NCI-H1105 (cell line): ENCODE measurements around the gene KRTAP6-1.

Experiments
- DNase-seq: peaks from one replicate; lab custom pipeline; 2025; lab: John Stamatoyannopoulos, UW

KRTAP6-1 gene

GRCh38 chr21:30613836-30614235 lies at the start of gene KRTAP6-1:
Gene KRTAP6-1 (minus strand): TSS chr21:30613930. CDS start chr21:30613904, 26 bp downstream.
- no peak for DNase-seq

GRCh38 chr21:30652891-30653290 lies 39.2 kb upstream of the KRTAP6-1 start:
- no peak for DNase-seq

GRCh38 chr21:30646904-30647414 lies 33.2 kb upstream of the KRTAP6-1 start:
- no peak for DNase-seq

- DNase-seq: no peak
These were observed 28.8 kb upstream of the KRTAP6-1 start, which contains the start of gene KRTAP20-3 for GRCh38 chr21:30642564-30642963. Gene KRTAP20-3 (plus strand): TSS chr21:30642864.

- no peak for DNase-seq
These were observed 25.0 kb upstream of the KRTAP6-1 start for GRCh38 chr21:30638686-30639085.

GRCh38 chr21:30634906-30635305 lies 21.2 kb upstream of the KRTAP6-1 start, which contains the start of gene KRTAP20-2:
Gene KRTAP20-2 (plus strand): TSS chr21:30635206. CDS start chr21:30635264, 58 bp downstream.
- no peak for DNase-seq

GRCh38 chr21:30629200-30629599 lies 15.5 kb upstream of the KRTAP6-1 start:
- no peak for DNase-seq

GRCh38 chr21:30628109-30628508 lies 14.4 kb upstream of the KRTAP6-1 start:
- no peak for DNase-seq

- DNase-seq: no peak
These were observed 11.9 kb upstream of the KRTAP6-1 start for GRCh38 chr21:30625449-30626165.

GRCh38 chr21:30623362-30623761 lies 9.6 kb upstream of the KRTAP6-1 start:
- no peak for DNase-seq

- DNase-seq: no peak
These were observed 6.8 kb upstream of the KRTAP6-1 start, which contains the start of gene KRTAP20-4 for GRCh38 chr21:30620522-30620921. Gene KRTAP20-4 (plus strand): TSS chr21:30620627.

GRCh38 chr21:30620080-30620479 lies 6.3 kb upstream of the KRTAP6-1 start:
- no peak for DNase-seq

- no peak for DNase-seq
These were observed 2.4 kb upstream of the KRTAP6-1 start, which contains the start of gene KRTAP20-1 for GRCh38 chr21:30616125-30616524. Gene KRTAP20-1 (plus strand): TSS chr21:30616425. CDS start chr21:30616455, 30 bp downstream.

GRCh38 chr21:30615199-30615598 lies 1.5 kb upstream of the KRTAP6-1 start:
- DNase-seq: no peak

GRCh38 chr21:30612132-30612531 lies 1.6 kb downstream of the KRTAP6-1 start:
- DNase-seq: no peak

- DNase-seq: no peak
These were observed 7.8 kb downstream of the KRTAP6-1 start for GRCh38 chr21:30605968-30606367.

GRCh38 chr21:30600787-30601186 lies 12.9 kb downstream of the KRTAP6-1 start, which contains the start of gene KRTAP22-1:
Gene KRTAP22-1 (plus strand): TSS chr21:30601087.
- DNase-seq: no peak

- no peak for DNase-seq
These were observed 14.9 kb downstream of the KRTAP6-1 start, which contains the start of gene KRTAP6-2 for GRCh38 chr21:30598802-30599201. Gene KRTAP6-2 (minus strand): TSS chr21:30598902. CDS start chr21:30598874, 28 bp downstream.

- no peak for DNase-seq
These were observed 21.6 kb downstream of the KRTAP6-1 start, which contains the start of gene KRTAP6-3 for GRCh38 chr21:30592140-30592539. Gene KRTAP6-3 (plus strand): TSS chr21:30592440. CDS start chr21:30592446, 6 bp downstream.

GRCh38 chr21:30590297-30590696 lies 23.4 kb downstream of the KRTAP6-1 start, which contains the start of gene KRTAP22-2:
Gene KRTAP22-2 (minus strand): TSS chr21:30590397.
- DNase-seq: no peak

GRCh38 chr21:30582870-30583269 lies 30.9 kb downstream of the KRTAP6-1 start:
- no peak for DNase-seq

- no peak for DNase-seq
These were observed 33.6 kb downstream of the KRTAP6-1 start for GRCh38 chr21:30580132-30580531.

GRCh38 chr21:30579346-30579745 lies 34.4 kb downstream of the KRTAP6-1 start:
- DNase-seq: no peak
